Liver (tissue), 9 donors: ENCODE measurements around the gene OR56A3. TPM values are rescaled to one million over a fixed set of nuclear protein-coding genes. Genes with fewer than 3 reads are reported as not detected.

Experiments used
- DNase-seq: peaks from one replicate; pipeline ENCODE4 v3.0.0-alpha.2; 2017; ENCODE audit warnings: low spot score
- H3K27ac ChIP-seq, 2 donors: one replicate each; pipeline ENCODE4 v1.7.0; 2013; ENCODE audit warnings: inconsistent platforms in 2 of 2, low read length in 2 of 2, control low read depth in 1 of 2, low read depth in 1 of 2, mild to moderate bottlenecking in 1 of 2
- H3K27me3 ChIP-seq, 4 donors: one replicate each; pipeline versions ENCODE4 v1.6.1 to v1.7.0; 2013; ENCODE audit warnings: low read length in 3 of 4, inconsistent platforms in 1 of 4, mild to moderate bottlenecking in 1 of 4, moderate library complexity in 1 of 4; ENCODE audit not compliant: control insufficient read depth in 4 of 4, insufficient read depth in 4 of 4
- H3K36me3 ChIP-seq, 4 donors: one replicate each; pipeline versions ENCODE4 v1.6.1 to v1.7.0; 2013; ENCODE audit warnings: low read length in 3 of 4, mild to moderate bottlenecking in 3 of 4, low read depth in 1 of 4, moderate library complexity in 1 of 4; ENCODE audit not compliant: control insufficient read depth in 4 of 4, insufficient read depth in 3 of 4
- H3K4me1 ChIP-seq, 4 donors: one replicate each; pipeline versions ENCODE4 v1.6.1 to v1.7.0; 2013; ENCODE audit warnings: low read length in 3 of 4, mild to moderate bottlenecking in 3 of 4, moderate library complexity in 1 of 4; ENCODE audit not compliant: control insufficient read depth in 4 of 4, insufficient read depth in 4 of 4
- H3K4me3 ChIP-seq, 3 donors: one replicate each; pipeline versions ENCODE4 v1.6.1 to v1.7.0; 2013; ENCODE audit warnings: low read length in 3 of 3, control low read depth in 1 of 3, low read depth in 1 of 3, mild to moderate bottlenecking in 1 of 3
- H3K9ac ChIP-seq, 2 donors: one replicate each; pipeline ENCODE4 v1.7.0; 2013; ENCODE audit warnings: low read length in 2 of 2, mild to moderate bottlenecking in 2 of 2, moderate library complexity in 2 of 2, control low read depth in 1 of 2, low read depth in 1 of 2
- H3K9me3 ChIP-seq, 4 donors: one replicate each; pipeline versions ENCODE4 v1.6.1 to v1.7.0; 2013; ENCODE audit warnings: low read length in 3 of 4; ENCODE audit not compliant: control insufficient read depth in 4 of 4
- ATF3 ChIP-seq: IDR thresholded peaks from 2 replicates; pipeline ENCODE4 v1.6.1; 2016; ENCODE audit warnings: antibody characterized with exemption
- CTCF ChIP-seq: fragments of 150-350 bp; IDR thresholded peaks from 2 replicates; pipeline ENCODE4 v1.5.1; 2017; ENCODE audit warnings: improper control_type of control experiment, low read depth, low read length; ENCODE audit not compliant: missing input control
- EGR1 ChIP-seq, 2 donors: IDR thresholded peaks; 2 replicates each; pipeline ENCODE4 v1.6.1; 2016 to 2018; ENCODE audit warnings: antibody characterized with exemption in 2 of 2, low read depth in 2 of 2
- FOXA1 ChIP-seq: IDR thresholded peaks from 2 replicates; pipeline ENCODE4 v1.6.1; 2016; ENCODE audit warnings: antibody characterized with exemption
- GABPA ChIP-seq, 2 donors: IDR thresholded peaks in 1 of 2; conservative IDR thresholded peaks in 1 of 2; 2 replicates each; pipeline ENCODE4 v1.6.1; 2016; ENCODE audit warnings: antibody characterized with exemption in 2 of 2, mild to moderate bottlenecking in 1 of 2, moderate library complexity in 1 of 2
- HNF4G ChIP-seq: IDR thresholded peaks from 2 replicates; pipeline ENCODE4 v1.6.1; 2016; ENCODE audit warnings: antibody characterized with exemption
- JUND ChIP-seq, 2 donors: IDR thresholded peaks; 2 replicates each; pipeline ENCODE4 v1.6.1; 2016; ENCODE audit warnings: antibody characterized with exemption in 2 of 2
- NR2F2 ChIP-seq: IDR thresholded peaks from 2 replicates; pipeline ENCODE4 v1.6.1; 2016; ENCODE audit warnings: antibody characterized with exemption
- RAD21 ChIP-seq, 2 donors: IDR thresholded peaks; 2 replicates each; pipeline ENCODE4 v1.6.1; 2016; ENCODE audit warnings: antibody characterized with exemption in 2 of 2, mild to moderate bottlenecking in 2 of 2
- REST ChIP-seq: IDR thresholded peaks from 2 replicates; pipeline ENCODE4 v1.6.1; 2016; ENCODE audit warnings: antibody characterized with exemption, mild to moderate bottlenecking
- TAF1 ChIP-seq: conservative IDR thresholded peaks from 2 replicates; pipeline ENCODE4 v1.6.1; 2016; ENCODE audit warnings: antibody characterized with exemption, mild to moderate bottlenecking
- YY1 ChIP-seq: IDR thresholded peaks from 2 replicates; pipeline ENCODE4 v1.6.1; 2016; ENCODE audit warnings: antibody characterized with exemption, mild to moderate bottlenecking
- WGBS: extraction: QIAGEN DNeasy Blood & Tissue Kit; methylation state at CpG from one replicate; pipeline ENCODE4 v1.1.7; 2013; 5-methylcytosine and 5-hydroxymethylcytosine counted together
- polyA plus RNA-seq, 2 donors: library from polyadenylated mRNA; stranded (reverse) in 1 of 2; unstranded in 1 of 2; fragments of 200-250 nt in 1 of 2; fragments of >200 nt in 1 of 2; fragmentation: Nextera tagmentation in 1 of 2; extraction: Ambion mirVana in 1 of 2; gene quantifications; one replicate each; pipeline versions ENCODE4 v1.2.1 to v1.2.3, GENCODE V29; 2013 to 2015
- total RNA-seq, 2 donors: library from RNA; depleted of rRNA; stranded (reverse); fragments of >200 nt; gene quantifications; one replicate each; pipeline ENCODE4 v1.2.3, GENCODE V29; 2014
- donor health status: healthy.
- donor health status: healthy.
- donor health status: healthy.
- donor health status: healthy.
- donor health status: healthy.

Gene OR56A3
- total and polyA plus RNA-seq, 4 donors, result not detected

GRCh38 chr11:5929571-5930368 lies 12.3 kb upstream of the OR56A3 start:
- Histone ChIP-seq H3K9me3 (peaks cover 0 to 1% (median under 1%) of the 10 kb centered on the region in 4 donors), H3K9ac (no peak overlapping the region), H3K27me3 (no peaks in the 10 kb centered on the region), H3K4me3 (no peak overlapping the region), H3K4me1 (no peaks in the 10 kb centered on the region), H3K36me3 (no peaks in the 10 kb centered on the region), H3K27ac (no peak overlapping the region)
- WGBS, result 86% methylated on average over 31 of the region's 31 CpGs
- DNase-seq, result no peak
- no peak for TF ChIP-seq HNF4G
- TF ChIP-seq CTCF, result no peak
- no peak for TF ChIP-seq REST
- no peak for TF ChIP-seq TAF1
- TF ChIP-seq NR2F2, result no peak
- TF ChIP-seq JUND (IDR thresholded peaks at IDR 0.05), result no peak
- TF ChIP-seq GABPA (IDR thresholded peaks at IDR 0.05 in 1 of 2, conservative IDR thresholded peaks at IDR 0.05 in 1 of 2), result no peak

GRCh38 chr11:5930614-5931013 lies 11.4 kb upstream of the OR56A3 start:
- peaks cover 0 to 1% (median 0%) of the 10 kb centered on the region in 4 donors for H3K9me3 ChIP-seq
- H3K4me1 ChIP-seq, result no peaks in the 10 kb centered on the region
- H3K9ac ChIP-seq, result no peak overlapping the region
- WGBS, result 88% methylated on average over 19 of the region's 19 CpGs
- DNase-seq, result no peak
- H3K4me3 ChIP-seq, result no peak overlapping the region
- H3K27ac ChIP-seq, result no peak overlapping the region
- no peaks in the 10 kb centered on the region for H3K36me3 ChIP-seq
- no peaks in the 10 kb centered on the region for H3K27me3 ChIP-seq
- no peak for TF ChIP-seq EGR1 (IDR thresholded peaks at IDR 0.05; ENCODE audit: low read depth in 2 of 2)
- TF ChIP-seq JUND (IDR thresholded peaks at IDR 0.05), result no peak
- TF ChIP-seq YY1, result no peak
- TF ChIP-seq TAF1, result no peak
- TF ChIP-seq FOXA1, result no peak
- no peak for TF ChIP-seq REST
- TF ChIP-seq HNF4G, result no peak
- TF ChIP-seq ATF3, result no peak
- TF ChIP-seq RAD21 (IDR thresholded peaks at IDR 0.05), result no peak
